Activated CD4-positive, alpha-beta memory T cell treated with anti-CD3 and anti-CD28 coated beads, Interleukin-2, amount 10 ng/mL, durations not matched to agents 7 days and 5 days (primary cell): ENCODE measurements around the gene PSEN1. TPM values are rescaled to one million over a fixed set of nuclear protein-coding genes. Genes with fewer than 3 reads are reported as not detected.

Source experiments
- CTCF ChIA-PET: fragments of 350-600 bp; sonication (Branson Sonifier 250); formaldehyde crosslinking; loops from one replicate; lab custom pipeline; 2021; ENCODE audit warnings: antibody characterized with exemption, inconsistent platforms; lab: Charles Lee
- POLR2A ChIA-PET: fragments of 350-600 bp; sonication (Branson Sonifier 250); formaldehyde crosslinking; loops from one replicate; lab custom pipeline; 2021; ENCODE audit warnings: antibody characterized with exemption; lab: Charles Lee
- DNase-seq: peaks from one replicate; pipeline ENCODE4 v3.0.0-alpha.2; 2020
- H3K27ac Mint-ChIP-seq: one replicate; pipeline ENCODE4 v1.8.0; 2021; ENCODE audit warnings: mild to moderate bottlenecking, mixed read lengths
- H3K27me3 Mint-ChIP-seq: one replicate; pipeline ENCODE4 v1.8.0; 2021; ENCODE audit warnings: mixed read lengths
- H3K36me3 Mint-ChIP-seq: one replicate; pipeline ENCODE4 v1.8.0; 2021; ENCODE audit warnings: low read depth, mixed read lengths
- H3K4me1 Mint-ChIP-seq: one replicate; pipeline ENCODE4 v1.8.0; 2021; ENCODE audit warnings: mixed read lengths
- H3K4me3 Mint-ChIP-seq: one replicate; pipeline ENCODE4 v1.8.0; 2021; ENCODE audit warnings: mild to moderate bottlenecking, mixed read lengths
- H3K9me3 Mint-ChIP-seq: one replicate; pipeline ENCODE4 v1.8.0; 2021; ENCODE audit warnings: mixed read lengths
- total RNA-seq, 2 experiments: library from RNA; stranded (reverse); gene quantifications; one replicate each; pipeline ENCODE4 v1.2.3, GENCODE V29; 2021

PSEN1 gene
- total RNA-seq, 2 experiments from 2014 or later = 41.8 to 44.5 TPM

DNA sequence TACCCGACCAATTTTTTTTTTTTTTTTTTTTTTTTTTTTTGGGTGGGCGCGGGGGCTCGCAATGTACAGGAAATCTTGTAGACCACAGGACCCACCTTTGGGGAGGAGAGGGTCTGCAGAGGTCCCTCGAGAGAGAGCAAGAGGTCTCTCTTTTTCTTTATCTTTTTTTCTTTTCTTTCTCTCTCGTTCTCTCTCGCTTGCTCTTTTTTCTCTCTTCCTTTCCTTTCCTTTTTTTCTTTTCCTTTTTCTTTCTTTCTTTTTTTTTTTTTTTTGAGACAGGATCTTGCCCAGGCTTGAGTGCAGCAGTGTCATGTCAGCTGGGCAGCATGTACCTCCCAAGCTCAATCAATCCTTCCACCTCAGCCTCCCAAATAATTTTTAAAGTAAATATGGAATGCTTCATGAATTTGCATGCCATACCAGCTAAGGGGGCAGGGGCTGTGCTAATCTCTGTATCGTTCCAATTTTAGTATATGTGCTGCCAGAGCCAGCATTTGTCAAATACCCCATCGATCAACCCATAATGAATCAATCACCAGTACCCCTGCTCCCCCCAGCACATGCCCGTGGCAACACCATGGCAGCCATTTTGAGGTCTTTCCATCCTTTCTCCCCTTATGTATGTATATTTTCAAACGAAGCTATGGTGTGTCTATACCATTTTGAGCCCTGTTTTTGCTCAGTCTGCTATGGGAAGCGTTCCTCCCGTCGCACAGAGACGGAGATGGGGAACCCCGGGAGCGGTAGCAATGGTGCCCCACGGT lies 110.3 kb downstream of the PSEN1 start:
- Mint-ChIP-seq H3K27me3 (peaks cover 39% of the 10 kb centered on the region), H3K4me3 (peak overlapping the region; percentile 63), H3K27ac (no peak overlapping the region), H3K9me3 (peaks cover 4% of the 10 kb centered on the region), H3K4me1 (peaks cover 49% of the 10 kb centered on the region), H3K36me3 (peaks cover 3% of the 10 kb centered on the region)
- DNase-seq = no peak
- ChIA-PET CTCF (interaction anchor here (1.0 kb wide), 1 partner anchor 13 kb away, joined by 3 read pairs; no protein-coding TSS in a partner anchor), POLR2A (interaction anchor here (1.3 kb wide), 1 partner anchor 245 kb away, joined by 4 read pairs; the partner anchor contains the start of gene RIOX1)

DNA sequence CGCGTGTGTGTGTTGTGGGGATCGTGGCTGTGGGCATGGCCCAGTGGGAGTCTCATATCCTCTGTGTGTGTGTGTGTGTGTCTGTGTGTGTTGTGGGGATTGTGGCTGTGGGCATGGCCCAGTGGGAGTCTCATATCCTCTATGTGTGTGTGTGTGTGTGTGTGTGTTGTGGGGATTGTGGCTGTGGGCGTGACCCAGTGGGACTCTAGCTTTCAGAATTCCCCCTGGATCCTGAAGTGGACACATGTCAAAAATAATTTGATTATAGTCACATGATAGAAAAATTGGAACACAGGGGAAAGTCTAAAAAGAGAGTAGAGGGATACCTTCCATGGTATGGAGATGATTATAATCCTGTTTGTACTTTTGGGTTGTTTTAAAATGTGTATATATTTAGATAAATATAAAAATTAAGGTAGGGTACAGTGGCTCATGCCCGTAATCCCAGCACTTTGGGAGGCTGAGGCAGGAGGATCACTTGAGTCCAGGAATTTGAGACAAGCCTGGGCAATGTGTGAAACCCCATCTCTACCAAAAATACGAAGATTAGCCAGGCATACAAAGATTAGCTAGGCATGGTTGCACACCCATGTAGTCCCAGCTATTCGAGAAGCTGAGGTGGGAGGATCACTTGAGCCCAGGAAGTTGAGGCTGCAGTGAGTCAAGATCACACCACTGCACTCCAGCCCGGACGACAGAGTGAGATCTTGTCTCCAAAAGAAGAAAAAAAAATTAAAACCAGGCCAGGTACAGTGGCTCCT lies 112.0 kb downstream of the PSEN1 start:
- Mint-ChIP-seq H3K4me1 (peaks cover 39% of the 10 kb centered on the region), H3K4me3 (no peak overlapping the region), H3K9me3 (peaks cover 4% of the 10 kb centered on the region), H3K36me3 (peaks cover 3% of the 10 kb centered on the region), H3K27me3 (peaks cover 30% of the 10 kb centered on the region), H3K27ac (peak overlapping the region; percentile 63)
- ChIA-PET CTCF (no interaction called here), POLR2A (no interaction called here)
- DNase-seq = peak; percentile 41

DNA sequence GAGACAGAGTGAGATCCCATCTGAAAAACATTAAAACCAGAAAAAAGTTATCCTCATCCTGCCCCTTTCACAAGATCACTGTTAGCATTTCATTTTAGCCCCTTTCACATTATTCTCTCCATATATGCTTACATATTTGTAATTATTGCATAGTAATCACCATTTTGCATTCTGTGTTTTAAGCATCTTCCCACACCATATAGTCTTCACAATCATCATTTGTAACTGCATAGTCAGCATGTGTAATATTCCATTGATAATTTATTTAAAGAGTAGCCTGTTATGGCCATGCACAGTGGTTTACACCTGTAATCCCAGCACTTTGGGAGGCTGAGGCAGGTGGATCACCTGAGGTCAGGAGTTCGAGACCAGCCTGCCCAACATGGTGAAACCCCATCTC lies 112.8 kb downstream of the PSEN1 start:
- CTCF ChIA-PET = interaction anchor here (0.6 kb wide), 1 partner anchor 16 kb away, joined by 3 read pairs; no protein-coding TSS in a partner anchor
- POLR2A ChIA-PET = no interaction called here
- Mint-ChIP-seq H3K9me3 (peaks cover 4% of the 10 kb centered on the region), H3K36me3 (peaks cover 3% of the 10 kb centered on the region), H3K27me3 (peaks cover 23% of the 10 kb centered on the region), H3K4me3 (no peak overlapping the region), H3K4me1 (peaks cover 34% of the 10 kb centered on the region), H3K27ac (no peak overlapping the region)
- no peak for DNase-seq

DNA sequence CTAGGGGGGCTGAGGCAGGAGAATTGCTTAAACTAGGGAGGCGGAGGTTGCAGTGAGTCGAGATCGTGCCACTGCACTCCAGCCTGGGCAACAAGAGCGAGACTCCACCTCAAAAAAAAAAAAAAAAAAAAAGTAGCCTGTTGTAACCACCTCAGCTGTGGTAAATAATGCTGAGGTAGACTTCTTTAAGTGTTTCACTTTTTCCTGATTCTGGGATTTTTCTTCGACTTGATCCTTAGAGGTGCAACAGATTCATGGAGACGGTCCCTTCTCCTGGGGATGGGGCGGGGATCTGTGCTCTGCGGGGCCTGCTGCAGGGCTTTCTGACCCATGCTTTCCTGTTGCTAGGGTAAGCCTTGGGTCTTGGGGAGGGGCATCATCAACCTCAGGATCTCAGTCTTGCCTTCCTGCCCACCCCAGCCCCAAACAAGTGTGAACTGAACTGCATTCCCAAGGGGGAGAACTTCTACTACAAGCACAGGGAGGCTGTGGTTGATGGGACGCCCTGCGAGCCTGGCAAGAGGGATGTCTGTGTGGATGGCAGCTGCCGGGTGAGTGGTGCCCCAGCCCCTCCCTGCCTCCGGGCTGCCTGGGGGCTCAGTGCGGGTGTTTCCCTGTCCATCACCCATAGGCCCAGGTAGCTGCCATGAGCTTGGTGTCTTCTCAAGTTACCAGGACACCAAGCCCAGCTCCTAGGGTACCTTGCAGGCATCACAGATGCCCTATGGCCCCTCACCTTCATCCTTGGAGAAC lies 113.4 kb downstream of the PSEN1 start:
- CTCF ChIA-PET = interaction anchor here (0.6 kb wide), 1 partner anchor 16 kb away, joined by 3 read pairs; no protein-coding TSS in a partner anchor
- no peak overlapping the region for H3K27ac Mint-ChIP-seq
- peaks cover 4% of the 10 kb centered on the region for H3K9me3 Mint-ChIP-seq

DNA sequence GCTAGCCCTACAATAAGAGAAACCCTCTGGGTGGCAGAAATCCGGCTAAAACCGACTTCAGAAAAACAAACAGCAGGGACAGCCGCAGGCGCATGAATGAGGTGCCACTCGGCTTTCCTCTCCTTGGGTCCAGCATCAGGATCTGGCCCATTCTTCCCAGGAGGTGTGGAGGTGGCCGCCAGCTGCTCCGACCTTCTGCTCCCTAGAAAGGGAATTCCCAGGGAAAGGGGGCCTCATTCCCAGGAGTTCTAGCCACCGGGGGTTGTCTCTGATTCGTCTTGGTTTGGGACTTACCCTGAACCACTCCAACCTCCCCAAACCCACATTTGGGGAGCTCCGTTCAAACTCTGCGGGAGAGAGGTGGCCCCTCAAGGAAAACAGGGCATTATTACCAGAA lies 114.0 kb downstream of the PSEN1 start:
- peaks cover 3% of the 10 kb centered on the region for H3K36me3 Mint-ChIP-seq
- no peak overlapping the region for H3K27ac Mint-ChIP-seq
- POLR2A ChIA-PET = no interaction called here
- no peak for DNase-seq
- peaks cover 4% of the 10 kb centered on the region for H3K9me3 Mint-ChIP-seq
- no peak overlapping the region for H3K4me3 Mint-ChIP-seq
- H3K27me3 Mint-ChIP-seq = peaks cover 12% of the 10 kb centered on the region
- peaks cover 32% of the 10 kb centered on the region for H3K4me1 Mint-ChIP-seq
- CTCF ChIA-PET = no interaction called here

More for the DNA sequence above, 113.4 kb downstream of the PSEN1 start:
- Mint-ChIP-seq H3K4me3 (no peak overlapping the region), H3K27me3 (peaks cover 16% of the 10 kb centered on the region), H3K36me3 (peaks cover 3% of the 10 kb centered on the region), H3K4me1 (peaks cover 34% of the 10 kb centered on the region)
- POLR2A ChIA-PET = no interaction called here
- DNase-seq = no peak

DNA sequence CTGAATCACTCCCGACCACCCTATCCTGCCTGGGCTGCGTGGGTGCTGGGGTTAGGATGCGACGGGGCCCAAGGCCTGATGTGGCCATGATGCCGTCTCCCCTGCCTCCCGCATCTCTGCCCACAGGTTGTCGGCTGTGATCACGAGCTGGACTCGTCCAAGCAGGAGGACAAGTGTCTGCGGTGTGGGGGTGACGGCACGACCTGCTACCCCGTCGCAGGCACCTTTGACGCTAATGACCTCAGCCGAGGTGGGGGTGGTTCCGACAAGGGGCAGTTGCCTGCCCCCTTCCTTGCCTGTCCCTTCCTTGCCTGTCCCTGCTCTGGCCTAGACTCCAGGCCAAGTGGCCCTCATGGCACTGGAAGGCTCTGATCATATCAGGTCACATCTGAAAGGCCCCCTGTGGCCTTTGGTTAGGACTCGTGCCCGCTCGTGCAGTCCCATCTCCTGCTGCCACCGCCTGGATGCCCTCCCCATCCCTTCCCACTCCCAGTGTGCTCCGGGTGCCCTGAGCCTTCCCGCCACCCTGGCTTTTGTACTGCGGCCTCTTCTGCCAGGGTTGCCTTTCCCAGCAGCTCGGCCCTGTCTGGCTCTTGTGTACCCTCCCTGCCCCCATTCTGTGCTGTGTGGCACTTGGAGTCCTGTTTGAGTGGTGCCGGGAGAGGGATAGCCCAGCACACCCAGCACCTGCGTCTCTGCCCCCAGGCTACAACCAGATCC lies 114.6 kb downstream of the PSEN1 start:
- ChIA-PET POLR2A (no interaction called here), CTCF (no interaction called here)
- Mint-ChIP-seq H3K4me3 (no peak overlapping the region), H3K36me3 (peaks cover 3% of the 10 kb centered on the region), H3K4me1 (peaks cover 34% of the 10 kb centered on the region), H3K27ac (no peak overlapping the region), H3K9me3 (peaks cover 4% of the 10 kb centered on the region), H3K27me3 (peaks cover 12% of the 10 kb centered on the region)
- no peak for DNase-seq

DNA sequence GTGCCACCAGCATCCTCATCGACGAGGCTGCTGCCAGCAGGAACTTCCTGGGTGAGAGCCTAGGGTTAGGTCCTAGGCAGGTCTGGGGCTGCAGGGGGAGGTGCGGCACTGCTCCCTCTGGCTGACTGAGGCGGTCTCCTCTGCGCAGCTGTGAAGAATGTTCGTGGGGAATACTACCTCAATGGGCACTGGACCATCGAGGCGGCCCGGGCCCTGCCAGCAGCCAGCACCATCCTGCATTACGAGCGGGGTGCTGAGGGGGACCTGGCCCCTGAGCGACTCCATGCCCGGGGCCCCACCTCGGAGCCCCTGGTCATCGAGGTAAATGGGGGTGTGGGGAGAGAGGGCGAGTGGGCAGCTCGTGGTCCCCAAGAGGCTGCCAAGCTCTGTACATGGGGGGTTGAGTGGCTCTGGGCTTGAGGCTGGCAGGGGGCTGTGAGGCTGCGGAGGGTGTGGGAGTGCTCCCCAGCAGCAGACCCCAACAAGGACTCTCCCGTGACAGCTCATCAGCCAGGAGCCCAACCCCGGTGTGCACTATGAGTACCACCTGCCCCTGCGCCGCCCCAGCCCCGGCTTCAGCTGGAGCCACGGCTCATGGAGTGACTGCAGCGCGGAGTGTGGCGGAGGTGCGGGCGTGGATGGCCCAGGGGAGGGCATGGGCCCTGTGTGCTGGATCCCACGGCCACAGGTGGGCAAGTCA lies 115.4 kb downstream of the PSEN1 start:
- H3K9me3 Mint-ChIP-seq = peaks cover 4% of the 10 kb centered on the region
- peaks cover 30% of the 10 kb centered on the region for H3K4me1 Mint-ChIP-seq
- ChIA-PET CTCF (no interaction called here), POLR2A (no interaction called here)
- no peak overlapping the region for H3K4me3 Mint-ChIP-seq
- no peak for DNase-seq
- peaks cover 9% of the 10 kb centered on the region for H3K27me3 Mint-ChIP-seq
- H3K27ac Mint-ChIP-seq = no peak overlapping the region
- H3K36me3 Mint-ChIP-seq = peaks cover 3% of the 10 kb centered on the region

DNA sequence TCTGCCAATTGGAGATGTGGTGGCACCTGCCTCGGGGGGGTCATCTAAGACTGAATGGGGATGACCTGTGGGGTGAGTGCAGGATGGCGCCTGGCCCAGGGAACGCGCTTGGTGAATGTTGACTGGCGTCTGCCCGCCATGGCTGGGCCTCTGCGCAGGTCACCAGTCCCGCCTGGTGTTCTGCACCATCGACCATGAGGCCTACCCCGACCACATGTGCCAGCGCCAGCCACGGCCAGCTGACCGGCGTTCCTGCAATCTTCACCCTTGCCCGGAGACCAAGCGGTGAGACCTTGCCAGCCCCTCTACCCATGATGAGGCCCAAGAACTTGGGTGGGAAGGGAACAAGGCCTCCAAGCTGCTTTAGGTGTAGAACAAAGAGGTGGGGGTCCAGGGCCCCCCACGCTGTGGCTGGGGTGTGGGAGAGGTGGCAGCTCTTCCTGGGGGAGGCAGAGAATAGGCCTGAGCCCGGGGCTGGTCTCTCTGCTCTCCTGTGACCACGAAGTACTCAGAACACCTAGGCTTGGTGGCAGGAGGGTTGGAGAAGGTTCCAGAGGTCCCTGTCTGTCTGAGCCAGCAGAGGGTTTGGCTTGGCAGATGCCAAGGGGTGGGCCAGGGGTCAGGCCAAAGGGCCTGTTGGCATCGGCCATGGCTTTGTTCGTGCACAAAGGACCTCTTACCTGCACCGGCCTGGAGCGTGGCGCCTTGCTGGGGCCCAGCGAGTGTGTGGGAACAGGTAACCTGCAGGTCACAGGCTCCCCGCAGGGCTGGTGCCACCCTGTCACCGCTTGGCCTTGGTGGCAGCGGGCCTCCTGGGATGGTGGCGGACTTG lies 116.4 kb downstream of the PSEN1 start:
- CTCF ChIA-PET = no interaction called here
- POLR2A ChIA-PET = no interaction called here
- DNase-seq = no peak
- Mint-ChIP-seq H3K27me3 (peaks cover under 1% of the 10 kb centered on the region), H3K9me3 (no peaks in the 10 kb centered on the region), H3K36me3 (no peaks in the 10 kb centered on the region), H3K4me1 (peaks cover 20% of the 10 kb centered on the region), H3K4me3 (no peak overlapping the region), H3K27ac (no peak overlapping the region)

DNA sequence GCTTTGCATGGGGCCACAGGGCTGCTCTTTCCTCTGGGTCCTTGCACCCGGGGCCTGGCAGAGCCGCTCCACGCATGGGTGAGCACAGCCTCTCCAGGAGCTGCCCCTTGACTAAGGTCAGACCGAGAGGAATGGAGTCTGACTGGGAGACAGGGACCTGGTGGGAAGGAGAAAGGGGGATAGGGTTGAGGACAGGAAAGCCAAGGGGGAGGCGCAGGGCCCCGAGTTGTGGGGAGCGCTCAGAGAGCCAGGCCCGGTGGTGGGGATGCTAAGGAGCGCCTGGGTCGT lies 117.0 kb downstream of the PSEN1 start:
- no peak for DNase-seq
- H3K9me3 Mint-ChIP-seq = no peaks in the 10 kb centered on the region
- peaks cover 17% of the 10 kb centered on the region for H3K4me1 Mint-ChIP-seq
- POLR2A ChIA-PET = no interaction called here
- CTCF ChIA-PET = no interaction called here
- no peak overlapping the region for H3K4me3 Mint-ChIP-seq
- no peaks in the 10 kb centered on the region for H3K36me3 Mint-ChIP-seq
- H3K27ac Mint-ChIP-seq = no peak overlapping the region
- peaks cover 3% of the 10 kb centered on the region for H3K27me3 Mint-ChIP-seq

DNA sequence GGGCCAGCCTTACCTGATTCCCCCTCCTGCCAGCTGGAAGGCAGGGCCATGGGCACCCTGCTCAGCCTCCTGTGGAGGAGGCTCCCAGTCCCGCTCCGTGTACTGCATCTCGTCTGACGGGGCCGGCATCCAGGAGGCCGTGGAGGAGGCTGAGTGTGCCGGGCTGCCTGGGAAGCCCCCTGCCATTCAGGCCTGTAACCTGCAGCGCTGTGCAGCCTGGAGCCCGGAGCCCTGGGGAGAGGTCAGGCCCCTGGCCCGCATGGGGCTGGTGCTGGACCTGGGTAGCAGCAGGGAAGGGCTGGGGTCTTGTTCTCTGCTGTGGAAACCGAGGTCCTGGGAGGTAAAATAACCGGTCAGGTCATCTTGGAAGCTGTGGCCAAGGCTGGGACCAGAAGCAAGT lies 117.4 kb downstream of the PSEN1 start:
- H3K4me1 Mint-ChIP-seq = peaks cover 13% of the 10 kb centered on the region
- H3K36me3 Mint-ChIP-seq = no peaks in the 10 kb centered on the region
- H3K27ac Mint-ChIP-seq = no peak overlapping the region
- CTCF ChIA-PET = no interaction called here
- no peak for DNase-seq
- no peaks in the 10 kb centered on the region for H3K9me3 Mint-ChIP-seq
- H3K27me3 Mint-ChIP-seq = peaks cover 4% of the 10 kb centered on the region
- POLR2A ChIA-PET = no interaction called here
- H3K4me3 Mint-ChIP-seq = no peak overlapping the region

DNA sequence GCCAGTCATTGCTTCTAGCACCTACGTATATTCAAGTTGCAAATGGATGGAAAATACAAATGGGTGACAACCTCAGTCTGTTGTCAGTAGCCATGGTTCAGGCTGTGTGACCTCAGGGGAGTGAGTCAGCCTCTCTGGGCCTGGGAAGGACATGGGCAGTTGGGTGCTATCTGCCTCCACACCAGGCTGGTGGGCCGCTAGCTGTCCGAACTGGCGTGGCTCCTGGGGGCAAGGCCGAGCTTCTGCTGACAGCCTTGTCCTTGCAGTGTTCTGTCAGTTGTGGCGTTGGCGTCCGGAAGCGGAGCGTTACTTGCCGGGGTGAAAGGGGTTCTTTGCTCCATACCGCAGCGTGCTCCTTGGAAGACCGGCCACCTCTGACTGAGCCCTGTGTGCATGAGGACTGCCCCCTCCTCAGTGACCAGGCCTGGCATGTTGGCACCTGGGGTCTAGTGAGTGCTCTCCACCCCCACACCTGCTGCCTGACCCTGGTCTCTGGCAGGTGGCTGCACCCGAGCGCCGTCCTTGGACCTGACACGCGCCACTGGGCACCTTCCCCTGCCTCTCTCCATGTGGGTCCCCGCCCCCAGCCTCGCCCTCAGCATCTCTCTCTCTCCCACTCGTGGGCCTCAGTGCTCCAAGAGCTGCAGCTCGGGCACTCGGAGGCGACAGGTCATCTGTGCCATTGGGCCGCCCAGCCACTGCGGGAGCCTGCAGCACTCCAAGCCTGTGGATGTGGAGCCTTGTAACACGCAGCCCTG lies 118.1 kb downstream of the PSEN1 start:
- no peak for DNase-seq
- Mint-ChIP-seq H3K36me3 (no peaks in the 10 kb centered on the region), H3K4me1 (peaks cover 8% of the 10 kb centered on the region), H3K27ac (no peak overlapping the region), H3K27me3 (peaks cover 4% of the 10 kb centered on the region), H3K4me3 (no peak overlapping the region), H3K9me3 (no peaks in the 10 kb centered on the region)
- ChIA-PET CTCF (no interaction called here), POLR2A (interaction anchor here (0.6 kb wide), 1 partner anchor 456 kb away, joined by 3 read pairs; no protein-coding TSS in a partner anchor)
